Left lung (tissue), 10 donors: ENCODE results near the gene PCYOX1L. TPM values are rescaled to one million over a fixed set of nuclear protein-coding genes. Genes with fewer than 3 reads are reported as not detected.

Source experiments
- ATAC-seq: fragments of 200-7000 bp; cut with Tn5 transposase; one replicate; pipeline ENCODE4 v1.9.1; 2020; ENCODE audit warnings: moderate library complexity
- DNase-seq, 4 donors: peaks; one replicate each; pipeline ENCODE4 v3.0.0-alpha.2; 2013 to 2020
- H3K27ac ChIP-seq, 2 donors: fragments of 200-600 bp; sonication (generic) in 1 of 2; one replicate each; pipeline versions ENCODE4 v1.5.0 to v1.8.0; 2020 to 2021
- H3K27me3 ChIP-seq, 2 donors: fragments of 200-600 bp; sonication (generic) in 1 of 2; one replicate each; pipeline versions ENCODE4 v1.5.0 to v1.8.0; 2020 to 2021
- H3K36me3 ChIP-seq, 2 donors: fragments of 200-600 bp; sonication (generic) in 1 of 2; one replicate each; pipeline versions ENCODE4 v1.5.0 to v1.8.0; 2020 to 2021
- H3K4me1 ChIP-seq, 2 donors: fragments of 200-600 bp; one replicate each; pipeline ENCODE4 v1.8.0; 2021
- H3K4me3 ChIP-seq, 2 donors: fragments of 200-600 bp; sonication (generic) in 1 of 2; one replicate each; pipeline versions ENCODE4 v1.5.0 to v1.8.0; 2020 to 2021; ENCODE audit warnings: mild to moderate bottlenecking in 1 of 2
- H3K9me3 ChIP-seq, 2 donors: fragments of 200-600 bp; sonication (generic) in 1 of 2; one replicate each; pipeline versions ENCODE4 v1.5.0 to v1.8.0; 2020 to 2021
- CTCF ChIP-seq, 2 donors: fragments of 200-600 bp; sonication (generic) in 1 of 2; IDR thresholded peaks; one replicate each; pipeline versions ENCODE4 v1.5.0 to v1.8.0; 2021; ENCODE audit warnings: antibody characterized with exemption in 2 of 2
- intact Hi-C, 2 donors: fragments of 100-400 bp; cut with DNase I; formaldehyde crosslinking; loops; one replicate each; pipeline versions ENCODE4 v1.11.2 to v1.14.2; 2022
- polyA plus RNA-seq, 6 donors: library from polyadenylated mRNA; unstranded; fragments of 120-200 nt; gene quantifications; one replicate each; pipeline ENCODE4 v1.2.1, GENCODE V29; 2013; ENCODE audit not compliant: insufficient read length in 6 of 6
- total RNA-seq, 2 donors: library from RNA; stranded (reverse); fragmentation: NEBNext Ultra II Directional; extraction: Animal tissue kit (Norgen Biotek cat#: 25700); gene quantifications; one replicate each; pipeline ENCODE4 v1.2.1, GENCODE V29; 2021
- donor health status: DM: no; HTN: yes; CAD: no.
- donor health status: DM: no; HTN: no; CAD: no.

Gene PCYOX1L
- total and polyA plus RNA-seq, 8 donors, result 9.0 to 17.9 (median 15.8) TPM

GRCh38 chr5:149376711-149377447 is 19.0 kb downstream of the PCYOX1L start:
- no peak overlapping the region for H3K4me3 ChIP-seq
- TF ChIP-seq CTCF (IDR thresholded peaks at IDR 0.05), result no peak
- intact Hi-C loops, result no loop called here
- no peaks in the 10 kb centered on the region for H3K27me3 ChIP-seq
- no peak overlapping the region for H3K27ac ChIP-seq
- H3K9me3 ChIP-seq, result no peaks in the 10 kb centered on the region
- DNase-seq (no peak), ATAC-seq (no peak)
- peaks cover 0 to 5% of the 10 kb centered on the region in 2 donors for H3K4me1 ChIP-seq
- H3K36me3 ChIP-seq, result no peaks in the 10 kb centered on the region

- Histone ChIP-seq H3K27me3 (no peaks in the 10 kb centered on the region), H3K27ac (no peak overlapping the region), H3K9me3 (no peaks in the 10 kb centered on the region), H3K36me3 (no peaks in the 10 kb centered on the region), H3K4me1 (peaks cover 14 to 15% of the 10 kb centered on the region in 2 donors), H3K4me3 (no peak overlapping the region)
- DNase-seq (no peak), ATAC-seq (no peak)
- TF ChIP-seq CTCF (IDR thresholded peaks at IDR 0.05), result no peak
- intact Hi-C loops, result no loop called here
Measured at GRCh38 chr5:149378241-149378820, 20.5 kb downstream of the PCYOX1L start.

- intact Hi-C loops, result no loop called here
Measured at GRCh38 chr5:149379177-149379761, 21.4 kb downstream of the PCYOX1L start, which contains the start of gene IL17B. Gene IL17B (minus strand): TSS chr5:149379292. CDS start chr5:149379225, 67 bp downstream.

GRCh38 chr5:149379818-149380374 is 22.1 kb downstream of the PCYOX1L start:
- DNase-seq (no peak), ATAC-seq (no peak)
- Histone ChIP-seq H3K9me3 (no peaks in the 10 kb centered on the region), H3K27me3 (no peaks in the 10 kb centered on the region), H3K4me3 (no peak overlapping the region), H3K36me3 (no peaks in the 10 kb centered on the region), H3K27ac (no peak overlapping the region), H3K4me1 (peaks cover 14 to 22% of the 10 kb centered on the region in 2 donors)
- TF ChIP-seq CTCF (IDR thresholded peaks at IDR 0.05), result no peak
- intact Hi-C loops, result loop anchor here (5.0 kb wide), 2 partner anchors 52 to 182 kb away; no protein-coding TSS in a partner anchor

More at GRCh38 chr5:149379177-149379761, 21.4 kb downstream of the PCYOX1L start, which contains the start of gene IL17B:
- peaks cover 14 to 22% of the 10 kb centered on the region in 2 donors for H3K4me1 ChIP-seq
- TF ChIP-seq CTCF (IDR thresholded peaks at IDR 0.05), result no peak
- ATAC-seq, result no peak
- no peaks in the 10 kb centered on the region for H3K27me3 ChIP-seq
- DNase-seq, result no peak
- H3K36me3 ChIP-seq, result no peaks in the 10 kb centered on the region
- H3K27ac ChIP-seq, result no peak within 1 kb of the TSS
- H3K4me3 ChIP-seq, result no peak within 1 kb of the TSS
- no peaks in the 10 kb centered on the region for H3K9me3 ChIP-seq
